T-helper 2 cell treated with Interferon-gamma antibody and Interleukin-4, amounts not matched to agents 5 μg/mL and 100 μg/mL, for 36 hours (primary cell): ENCODE measurements around the gene C12orf54.
"Not testable (repeated sequence)": the region's sequence is repeated elsewhere in the genome, so short reads cannot be mapped to it uniquely, and the experiment has no call there.

ENCODE experiments used
- DNase-seq: peaks from one replicate; pipeline ENCODE4 v3.0.0; 2021; ENCODE audit warnings: low spot score
- H3K27ac Mint-ChIP-seq: one replicate; pipeline ENCODE4 v1.8.0; 2021; ENCODE audit warnings: mild to moderate bottlenecking, mixed read lengths
- H3K27me3 Mint-ChIP-seq: one replicate; pipeline ENCODE4 v1.8.0; 2021; ENCODE audit warnings: low read depth, mixed read lengths
- H3K36me3 Mint-ChIP-seq: one replicate; pipeline ENCODE4 v1.8.0; 2021; ENCODE audit warnings: low read depth, mixed read lengths
- H3K4me1 Mint-ChIP-seq: one replicate; pipeline ENCODE4 v1.8.0; 2021; ENCODE audit warnings: low read depth, mixed read lengths
- H3K4me3 Mint-ChIP-seq: one replicate; pipeline ENCODE4 v1.8.0; 2022; ENCODE audit warnings: mild to moderate bottlenecking, moderate library complexity, mixed read lengths
- H3K9me3 Mint-ChIP-seq: one replicate; pipeline ENCODE4 v1.8.0; 2021; ENCODE audit warnings: mixed read lengths

Gene C12orf54

DNA sequence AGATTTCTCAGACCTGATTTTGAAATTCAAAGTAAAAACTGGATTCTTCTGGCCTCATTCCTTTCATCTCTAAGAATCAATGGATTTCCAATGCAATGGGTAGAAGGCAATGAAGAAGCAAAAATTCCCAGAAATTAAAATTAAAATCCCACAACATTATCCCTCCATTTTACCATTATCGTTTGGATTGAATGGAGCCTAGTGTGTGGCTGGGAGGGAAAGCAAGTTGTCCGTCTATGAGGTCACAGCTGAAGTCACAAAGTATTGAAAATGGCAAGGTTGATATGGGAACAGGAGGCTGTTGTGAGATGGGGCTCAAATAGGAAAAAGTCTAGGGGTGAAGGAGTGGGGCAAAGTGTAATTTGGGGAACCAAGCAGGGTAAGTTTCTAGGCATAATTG is at the start of gene C12orf54:
Gene C12orf54, plus strand, starts transcription at position 301 of the 400 bp plus-strand sequence. CDS start 799 bp downstream, outside the sequence.
- Mint-ChIP-seq H3K9me3 (peaks cover 4% of the 10 kb centered on the region), H3K36me3 (no peaks in the 10 kb centered on the region), H3K27ac (peak within 1 kb of the TSS; percentile 9), H3K27me3 (no peaks in the 10 kb centered on the region), H3K4me3 (no peak within 1 kb of the TSS), H3K4me1 (peaks cover 1% of the 10 kb centered on the region)
- no peak for DNase-seq

- not testable (repeated sequence) for H3K27ac Mint-ChIP-seq, H3K27me3 Mint-ChIP-seq, H3K4me3 Mint-ChIP-seq, DNase-seq, H3K4me1 Mint-ChIP-seq, H3K9me3 Mint-ChIP-seq, H3K36me3 Mint-ChIP-seq
Observed at GRCh38 chr12:48434016-48434415, 48.3 kb upstream of the C12orf54 start.

DNA sequence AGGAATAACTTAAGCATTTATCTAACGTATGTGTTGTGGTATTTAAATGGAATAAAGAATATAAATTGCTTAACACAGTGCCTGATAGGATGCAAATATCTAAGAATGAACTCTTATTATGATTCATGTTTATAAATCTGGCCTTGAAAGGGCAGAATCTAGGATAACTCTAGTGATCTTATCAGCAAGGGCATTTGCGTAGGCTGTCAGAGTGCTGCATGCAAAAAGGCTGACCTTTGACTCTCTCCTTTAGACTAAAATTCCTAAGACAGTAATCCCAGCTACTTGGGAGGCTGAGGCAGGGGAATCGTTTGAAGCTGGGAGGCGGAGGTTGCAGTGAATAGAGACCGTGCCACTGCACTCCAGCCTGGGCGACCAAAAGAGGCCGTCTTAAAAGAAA is 41.2 kb upstream of the C12orf54 start:
- Mint-ChIP-seq H3K4me3 (no peak overlapping the region), H3K36me3 (no peaks in the 10 kb centered on the region), H3K27ac (no peak overlapping the region)

DNA sequence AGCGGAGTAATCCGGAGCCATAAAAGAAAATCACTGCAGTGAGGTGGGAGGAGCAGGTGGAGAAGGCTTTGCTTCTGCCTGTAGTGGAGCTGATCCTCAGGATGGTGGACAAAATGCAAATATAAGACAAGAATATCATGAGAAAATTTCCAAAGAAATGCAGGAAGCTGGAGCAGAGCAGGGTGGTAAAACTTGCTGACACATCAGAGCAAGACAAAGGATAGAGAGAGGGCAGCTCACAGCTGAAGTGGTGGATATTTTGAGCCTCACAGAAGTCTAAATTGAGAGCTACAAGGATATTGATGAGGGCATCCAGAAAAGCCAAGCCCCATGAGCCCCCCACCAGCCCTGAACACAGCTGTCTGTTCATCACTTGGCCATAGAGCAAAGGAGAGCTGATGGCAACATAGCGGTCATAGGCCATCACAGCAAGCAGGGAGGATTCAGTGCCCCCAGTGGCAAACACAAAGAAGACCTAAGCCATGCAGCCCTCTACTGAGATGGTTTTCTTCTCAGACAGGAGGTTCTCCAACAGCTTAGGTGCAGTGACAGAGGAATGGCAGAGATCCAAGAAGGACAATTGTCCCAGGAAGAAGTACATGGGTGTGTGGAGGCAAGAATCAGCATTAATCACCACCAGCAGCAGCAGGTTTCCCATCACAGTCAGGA is 40.0 kb upstream of the C12orf54 start:
- no peaks in the 10 kb centered on the region for H3K36me3 Mint-ChIP-seq
- H3K27ac Mint-ChIP-seq, result no peak overlapping the region
- no peak overlapping the region for H3K4me3 Mint-ChIP-seq
- H3K4me1 Mint-ChIP-seq, result no peaks in the 10 kb centered on the region
- DNase-seq, result no peak
- H3K27me3 Mint-ChIP-seq, result peaks cover 2% of the 10 kb centered on the region
- no peaks in the 10 kb centered on the region for H3K9me3 Mint-ChIP-seq

More for the DNA sequence above, 41.2 kb upstream of the C12orf54 start:
- H3K9me3 Mint-ChIP-seq, result no peaks in the 10 kb centered on the region
- no peak for DNase-seq
- H3K27me3 Mint-ChIP-seq, result peaks cover 2% of the 10 kb centered on the region
- H3K4me1 Mint-ChIP-seq, result no peaks in the 10 kb centered on the region

GRCh38 chr12:48445538-48445937 is 36.8 kb upstream of the C12orf54 start:
- Mint-ChIP-seq H3K4me1 (no peaks in the 10 kb centered on the region), H3K36me3 (no peaks in the 10 kb centered on the region), H3K4me3 (no peak overlapping the region), H3K9me3 (peaks cover 5% of the 10 kb centered on the region), H3K27ac (no peak overlapping the region), H3K27me3 (peaks cover 8% of the 10 kb centered on the region)
- no peak for DNase-seq

DNA sequence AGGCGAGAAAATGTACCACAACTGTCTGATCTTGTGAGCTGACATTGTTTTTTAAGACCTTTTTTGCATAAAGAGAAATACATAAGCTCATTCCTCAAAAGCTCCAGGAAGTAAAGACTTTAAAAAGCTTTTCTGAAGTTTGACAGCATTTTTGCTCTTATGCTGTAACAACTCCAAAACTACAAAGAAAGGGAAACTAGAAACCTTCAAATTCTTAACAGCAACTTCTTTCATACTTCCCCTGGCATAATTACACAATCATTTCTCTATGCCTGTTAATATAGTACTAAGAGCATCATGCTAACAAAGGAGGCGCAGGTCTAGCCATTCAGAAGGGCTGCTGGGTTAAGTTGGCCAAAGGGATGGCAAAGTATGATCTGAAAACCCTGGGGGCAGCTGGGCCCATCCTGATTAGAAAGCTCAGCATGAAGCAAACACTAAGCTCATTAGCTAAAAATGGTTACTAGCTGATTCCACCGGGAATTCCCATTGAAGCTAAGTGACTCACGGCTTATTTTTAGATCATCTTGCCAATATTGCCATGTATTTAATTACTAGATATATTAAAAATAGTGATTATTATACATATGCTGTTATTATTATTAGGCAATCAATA is 36.0 kb upstream of the C12orf54 start:
- no peak overlapping the region for H3K4me3 Mint-ChIP-seq
- H3K27me3 Mint-ChIP-seq, result peaks cover 8% of the 10 kb centered on the region
- no peaks in the 10 kb centered on the region for H3K4me1 Mint-ChIP-seq
- no peak for DNase-seq
- H3K36me3 Mint-ChIP-seq, result no peaks in the 10 kb centered on the region
- H3K9me3 Mint-ChIP-seq, result peaks cover 5% of the 10 kb centered on the region
- H3K27ac Mint-ChIP-seq, result no peak overlapping the region

- Mint-ChIP-seq H3K36me3 (no peaks in the 10 kb centered on the region), H3K27ac (no peak overlapping the region), H3K27me3 (peaks cover 8% of the 10 kb centered on the region), H3K9me3 (peaks cover 5% of the 10 kb centered on the region), H3K4me3 (no peak overlapping the region), H3K4me1 (no peaks in the 10 kb centered on the region)
- no peak for DNase-seq
Observed at GRCh38 chr12:48447755-48448154, 34.5 kb upstream of the C12orf54 start.

- no peaks in the 10 kb centered on the region for H3K4me1 Mint-ChIP-seq
- no peak overlapping the region for H3K4me3 Mint-ChIP-seq
- H3K27me3 Mint-ChIP-seq, result peaks cover 5% of the 10 kb centered on the region
- peaks cover 5% of the 10 kb centered on the region for H3K9me3 Mint-ChIP-seq
- DNase-seq, result no peak
- H3K36me3 Mint-ChIP-seq, result no peaks in the 10 kb centered on the region
- no peak overlapping the region for H3K27ac Mint-ChIP-seq
Observed at GRCh38 chr12:48451372-48451771, 30.9 kb upstream of the C12orf54 start.

DNA sequence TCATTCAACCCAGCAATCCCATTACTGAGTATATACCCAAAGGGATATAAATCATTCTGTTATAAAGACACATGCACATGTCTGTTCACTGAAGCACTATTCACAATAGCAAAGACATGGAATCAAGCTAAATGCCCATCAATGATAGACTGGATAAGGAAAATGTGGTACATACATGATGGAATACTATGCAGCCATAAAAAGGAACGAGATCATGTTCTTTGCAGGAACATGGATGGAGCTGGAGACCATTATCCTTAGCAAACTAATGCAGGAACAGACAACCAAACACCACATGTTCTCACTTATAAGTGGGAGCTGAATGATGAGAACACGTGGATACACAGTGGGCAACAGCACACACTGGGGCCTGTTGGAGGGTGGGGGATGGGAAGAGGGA is 29.3 kb upstream of the C12orf54 start:
- not testable (repeated sequence) for H3K4me1 Mint-ChIP-seq, H3K27me3 Mint-ChIP-seq, H3K4me3 Mint-ChIP-seq, DNase-seq, H3K9me3 Mint-ChIP-seq, H3K27ac Mint-ChIP-seq, H3K36me3 Mint-ChIP-seq

DNA sequence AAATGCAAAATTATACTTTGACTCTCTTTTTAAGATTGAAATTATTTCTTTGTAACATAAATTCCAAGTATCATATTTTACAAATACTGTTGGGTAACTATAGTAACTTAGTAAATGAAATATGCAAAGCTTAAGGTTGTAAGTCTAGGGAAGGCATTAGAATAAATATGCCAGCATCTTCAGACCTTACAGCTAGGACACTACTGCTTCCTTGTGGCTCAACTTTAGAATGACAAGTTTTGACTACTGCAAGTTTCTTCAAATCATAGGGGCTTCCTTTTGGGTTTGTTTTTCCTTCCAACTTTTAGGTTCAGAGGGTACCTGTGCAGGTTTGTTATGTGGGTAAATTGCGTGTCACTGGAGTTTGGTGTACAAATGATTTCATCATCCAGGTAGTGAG is 27.6 kb upstream of the C12orf54 start:
- H3K4me1 Mint-ChIP-seq, result no peaks in the 10 kb centered on the region
- no peak for DNase-seq

GRCh38 chr12:48455116-48455515 is 27.2 kb upstream of the C12orf54 start:
- H3K4me1 Mint-ChIP-seq, result no peaks in the 10 kb centered on the region
- peaks cover 1% of the 10 kb centered on the region for H3K9me3 Mint-ChIP-seq
- H3K36me3 Mint-ChIP-seq, result no peaks in the 10 kb centered on the region
- H3K4me3 Mint-ChIP-seq, result no peak overlapping the region
- DNase-seq, result no peak
- no peak overlapping the region for H3K27ac Mint-ChIP-seq
- peaks cover 3% of the 10 kb centered on the region for H3K27me3 Mint-ChIP-seq

More for the DNA sequence above, 27.6 kb upstream of the C12orf54 start:
- Mint-ChIP-seq H3K4me3 (no peak overlapping the region), H3K9me3 (peaks cover 5% of the 10 kb centered on the region), H3K36me3 (no peaks in the 10 kb centered on the region), H3K27me3 (peaks cover 4% of the 10 kb centered on the region), H3K27ac (no peak overlapping the region)

- Mint-ChIP-seq H3K36me3 (no peaks in the 10 kb centered on the region), H3K9me3 (no peaks in the 10 kb centered on the region), H3K27me3 (peaks cover 8% of the 10 kb centered on the region), H3K27ac (no peak overlapping the region), H3K4me1 (no peaks in the 10 kb centered on the region), H3K4me3 (no peak overlapping the region)
- DNase-seq, result no peak
Observed at GRCh38 chr12:48459259-48459658, 23.0 kb upstream of the C12orf54 start.

DNA sequence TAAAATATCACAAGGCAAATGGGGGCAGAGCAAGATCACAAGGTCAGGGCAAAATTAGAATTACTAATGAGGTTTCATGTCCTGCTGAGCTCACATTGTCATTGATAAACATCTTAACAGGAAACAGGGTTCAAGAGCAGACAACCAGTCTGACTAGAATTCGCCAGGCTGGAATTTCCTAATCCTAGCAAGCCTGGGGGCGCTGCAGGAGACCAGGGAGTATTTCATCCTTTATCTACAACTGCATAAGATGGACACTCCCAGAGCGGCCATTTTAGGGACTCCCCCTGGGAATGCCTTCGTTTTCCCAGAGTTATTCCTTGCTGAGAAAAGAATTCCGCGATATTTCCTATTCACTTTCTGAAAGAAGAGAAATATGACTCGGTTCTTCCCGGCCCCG is 13.3 kb upstream of the C12orf54 start:
- H3K27me3 Mint-ChIP-seq, DNase-seq, H3K4me1 Mint-ChIP-seq, H3K4me3 Mint-ChIP-seq, H3K36me3 Mint-ChIP-seq, H3K27ac Mint-ChIP-seq: not testable (repeated sequence)
- peaks cover 41% of the 10 kb centered on the region for H3K9me3 Mint-ChIP-seq

DNA sequence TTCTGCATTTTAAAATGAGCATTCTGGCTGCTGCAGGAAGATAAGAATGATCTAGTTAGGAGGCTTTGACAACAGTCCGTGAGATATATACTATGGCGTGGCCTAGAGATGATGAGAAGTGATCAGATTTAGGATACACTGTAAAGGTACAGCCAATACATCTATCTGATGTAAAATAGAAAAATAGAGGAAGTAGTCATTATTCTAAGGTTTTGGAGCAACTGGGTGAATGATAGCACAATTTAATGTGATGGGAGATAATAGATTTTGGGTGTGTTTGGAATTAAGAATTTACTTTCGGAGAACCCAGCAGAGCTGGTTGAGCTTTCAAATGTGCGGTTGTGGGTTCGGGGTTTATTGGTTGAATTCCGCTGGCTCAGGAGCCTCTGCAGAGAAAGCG is 10.0 kb upstream of the C12orf54 start, which contains the start of gene ANP32D:
Gene ANP32D, plus strand, starts transcription at position 301 of the 400 bp plus-strand sequence. CDS start 106 bp downstream, outside the sequence.
- H3K36me3 Mint-ChIP-seq, result no peaks in the 10 kb centered on the region
- DNase-seq, result no peak
- H3K27me3 Mint-ChIP-seq, result no peaks in the 10 kb centered on the region
- peaks cover 41% of the 10 kb centered on the region for H3K9me3 Mint-ChIP-seq
- H3K4me3 Mint-ChIP-seq, result no peak within 1 kb of the TSS
- no peak within 1 kb of the TSS for H3K27ac Mint-ChIP-seq
- no peaks in the 10 kb centered on the region for H3K4me1 Mint-ChIP-seq
